GM20000 (cell line): ENCODE results near the gene ANKRD40CL.

Experiments used
- DNase-seq: peaks from one replicate; pipeline ENCODE4 v3.0.0; 2012; ENCODE audit warnings: low spot score
- TF ChIP-seq, protein P1 (sequence below): IDR thresholded peaks from 2 replicates; pipeline ENCODE4 v1.5.1; 2012; ENCODE audit warnings: mild to moderate bottlenecking, control low read depth; ENCODE audit errors: extremely low read depth, missing control alignments

The ANKRD40CL gene

DNA sequence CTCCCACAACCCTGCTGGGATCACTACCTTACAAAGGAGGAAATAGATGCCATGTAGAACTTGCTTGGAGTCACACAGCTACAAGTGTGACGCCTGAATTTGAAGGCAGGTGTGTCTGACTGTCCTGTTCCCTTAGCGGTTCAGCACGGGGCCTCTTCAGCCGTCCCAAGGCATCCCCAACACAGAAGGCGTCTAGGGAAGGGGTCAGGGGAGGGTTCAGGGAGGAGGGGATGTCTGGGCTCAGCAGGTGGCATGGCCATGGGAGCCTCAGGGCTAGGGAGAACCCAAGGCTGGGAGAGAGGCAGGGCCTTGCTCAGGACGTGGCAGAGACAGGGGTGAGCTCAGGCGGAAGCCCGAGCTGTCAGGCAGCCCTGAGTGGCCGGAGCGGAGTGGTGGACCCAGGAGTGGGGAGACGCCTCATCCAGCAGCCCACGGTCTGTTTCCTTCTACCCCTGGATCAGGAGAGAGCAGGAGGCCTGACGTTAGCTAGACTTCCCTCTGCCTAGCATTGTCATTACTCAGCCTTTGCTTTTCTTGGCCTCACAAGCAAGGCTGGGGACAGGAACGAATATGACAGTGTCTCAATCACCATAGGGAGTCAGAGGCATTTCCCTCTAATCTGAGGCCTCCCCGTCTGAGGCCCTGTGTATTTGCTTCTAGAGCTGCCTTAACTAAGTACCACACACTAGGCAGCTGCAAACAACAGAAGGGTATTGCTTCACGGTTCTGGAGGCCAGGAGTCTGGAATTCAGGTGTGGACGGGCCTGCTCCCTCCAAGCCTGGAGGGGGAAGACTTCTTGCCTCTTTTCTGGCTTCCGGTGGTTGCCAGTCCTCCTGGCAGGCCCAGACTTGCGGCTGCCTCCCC, 31.3 kb upstream of the ANKRD40CL start:
- DNase-seq, result no peak

DNA sequence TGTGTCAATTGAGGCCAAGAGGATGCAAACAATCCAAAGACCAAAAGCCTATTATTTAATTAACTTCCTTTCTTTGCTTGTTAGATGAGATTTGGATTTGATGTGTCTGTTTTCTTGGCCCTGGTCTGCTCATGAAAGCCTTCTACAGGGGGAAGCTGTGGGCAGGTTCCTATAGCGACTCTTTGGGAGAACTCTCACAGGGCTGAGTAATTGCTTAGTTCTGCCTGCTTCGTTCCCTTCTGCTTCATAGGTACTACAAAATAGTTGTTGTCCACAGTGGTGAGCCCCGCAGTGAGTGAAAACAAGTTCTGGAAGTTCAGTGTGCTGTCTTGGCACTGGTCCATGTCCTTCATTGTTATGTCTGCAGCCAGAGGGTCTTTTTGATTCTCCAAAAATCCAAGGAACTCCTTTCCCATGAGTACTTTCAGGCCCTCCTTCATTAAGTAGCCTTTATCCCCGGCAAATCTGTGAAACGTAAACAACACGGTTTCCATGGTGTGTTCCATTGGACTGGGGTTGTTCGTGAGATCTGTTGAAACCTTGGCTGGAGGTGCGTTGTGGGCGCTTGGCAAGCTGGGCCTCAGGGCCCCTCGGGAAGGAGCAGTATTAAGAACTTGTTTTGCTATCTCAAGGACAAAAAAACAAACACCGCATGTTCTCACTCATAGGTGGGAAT, 30.0 kb upstream of the ANKRD40CL start:
- no peak for DNase-seq
- TF ChIP-seq, protein P1, sequence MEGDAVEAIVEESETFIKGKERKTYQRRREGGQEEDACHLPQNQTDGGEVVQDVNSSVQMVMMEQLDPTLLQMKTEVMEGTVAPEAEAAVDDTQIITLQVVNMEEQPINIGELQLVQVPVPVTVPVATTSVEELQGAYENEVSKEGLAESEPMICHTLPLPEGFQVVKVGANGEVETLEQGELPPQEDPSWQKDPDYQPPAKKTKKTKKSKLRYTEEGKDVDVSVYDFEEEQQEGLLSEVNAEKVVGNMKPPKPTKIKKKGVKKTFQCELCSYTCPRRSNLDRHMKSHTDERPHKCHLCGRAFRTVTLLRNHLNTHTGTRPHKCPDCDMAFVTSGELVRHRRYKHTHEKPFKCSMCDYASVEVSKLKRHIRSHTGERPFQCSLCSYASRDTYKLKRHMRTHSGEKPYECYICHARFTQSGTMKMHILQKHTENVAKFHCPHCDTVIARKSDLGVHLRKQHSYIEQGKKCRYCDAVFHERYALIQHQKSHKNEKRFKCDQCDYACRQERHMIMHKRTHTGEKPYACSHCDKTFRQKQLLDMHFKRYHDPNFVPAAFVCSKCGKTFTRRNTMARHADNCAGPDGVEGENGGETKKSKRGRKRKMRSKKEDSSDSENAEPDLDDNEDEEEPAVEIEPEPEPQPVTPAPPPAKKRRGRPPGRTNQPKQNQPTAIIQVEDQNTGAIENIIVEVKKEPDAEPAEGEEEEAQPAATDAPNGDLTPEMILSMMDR, result no peak

More for the DNA sequence above, 31.3 kb upstream of the ANKRD40CL start:
- TF ChIP-seq, protein P1, result no peak

DNA sequence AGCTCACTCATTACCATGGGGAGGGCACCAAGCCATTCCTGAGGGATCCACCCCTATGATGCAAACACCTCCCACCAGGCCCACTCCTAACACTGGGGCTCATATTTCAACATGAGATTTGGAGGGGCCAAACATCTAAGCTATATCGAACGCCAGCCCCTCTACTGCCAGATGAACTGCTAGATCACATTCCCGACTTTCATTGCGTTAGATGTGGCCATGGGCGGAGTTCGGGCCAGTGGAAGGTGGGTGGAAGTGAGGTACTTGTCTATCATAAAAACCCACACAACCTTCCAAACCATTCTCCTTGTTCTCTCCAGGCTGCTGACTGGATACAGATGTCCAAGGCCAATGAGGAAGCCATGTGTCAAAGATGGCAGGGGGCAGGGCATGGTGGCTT, 27.0 kb upstream of the ANKRD40CL start:
- TF ChIP-seq, protein P1, result no peak
- DNase-seq, result no peak

DNA sequence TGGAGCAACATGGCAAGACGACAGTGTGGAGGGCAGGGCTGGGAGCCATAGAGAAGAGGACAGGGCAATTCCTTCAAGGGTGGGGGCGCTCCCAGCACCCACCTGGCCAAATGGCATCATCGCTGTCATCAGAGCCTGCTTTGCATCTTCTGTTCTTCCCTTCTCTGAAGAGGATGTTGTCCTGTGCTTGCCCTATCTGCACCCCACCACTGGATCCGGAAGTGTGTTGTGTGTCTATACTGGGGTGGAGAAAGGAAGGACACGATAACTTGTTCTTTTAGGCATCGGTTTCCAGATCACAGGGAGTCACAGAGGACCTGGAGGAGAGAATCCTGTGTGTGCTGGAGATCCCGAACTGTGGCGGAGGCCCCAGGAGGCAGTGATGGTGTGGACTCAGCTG, 25.7 kb upstream of the ANKRD40CL start:
- DNase-seq, result no peak
- TF ChIP-seq, protein P1, result no peak

DNA sequence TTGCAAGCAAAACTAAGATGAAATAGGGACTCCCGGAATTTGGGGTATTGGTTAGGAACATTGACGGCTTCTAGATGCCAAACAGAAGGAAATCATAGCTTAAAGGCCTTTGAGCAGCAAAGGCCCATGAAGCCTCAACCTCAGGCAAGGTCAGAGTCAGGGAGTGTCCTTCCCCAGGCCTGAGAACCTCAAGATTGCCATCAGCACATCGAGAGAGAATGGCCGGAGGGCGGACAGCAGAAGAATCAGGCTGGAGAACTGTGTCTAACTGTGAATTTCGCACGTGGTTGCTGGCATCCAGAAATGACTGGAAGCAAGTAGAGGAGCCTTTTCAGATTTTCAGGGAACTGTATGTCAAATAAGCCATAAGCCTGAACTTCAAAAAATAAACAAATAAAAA, 24.8 kb upstream of the ANKRD40CL start:
- TF ChIP-seq, protein P1, result no peak

DNA sequence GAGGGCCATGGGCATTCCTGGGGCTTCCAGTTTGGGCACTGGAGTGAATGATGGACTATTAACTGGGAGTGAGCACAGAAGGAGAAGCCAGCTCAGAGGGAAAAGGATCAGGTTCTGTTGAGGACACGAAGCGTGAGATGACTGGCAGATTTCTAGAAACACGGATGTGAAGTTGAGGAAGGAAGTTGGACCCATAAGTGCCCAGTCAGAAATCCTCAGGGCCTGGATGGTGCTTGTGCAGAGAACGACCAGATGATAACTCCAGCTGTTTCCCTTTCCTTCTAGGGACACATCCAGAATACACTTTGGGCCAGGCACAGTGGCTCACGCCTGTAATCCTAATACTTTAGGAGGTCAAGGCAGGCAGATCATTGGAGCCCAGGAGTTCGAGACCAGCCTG, 23.3 kb upstream of the ANKRD40CL start:
- DNase-seq, result no peak
- TF ChIP-seq, protein P1, result no peak

More for the DNA sequence above, 24.8 kb upstream of the ANKRD40CL start:
- no peak for DNase-seq

DNA sequence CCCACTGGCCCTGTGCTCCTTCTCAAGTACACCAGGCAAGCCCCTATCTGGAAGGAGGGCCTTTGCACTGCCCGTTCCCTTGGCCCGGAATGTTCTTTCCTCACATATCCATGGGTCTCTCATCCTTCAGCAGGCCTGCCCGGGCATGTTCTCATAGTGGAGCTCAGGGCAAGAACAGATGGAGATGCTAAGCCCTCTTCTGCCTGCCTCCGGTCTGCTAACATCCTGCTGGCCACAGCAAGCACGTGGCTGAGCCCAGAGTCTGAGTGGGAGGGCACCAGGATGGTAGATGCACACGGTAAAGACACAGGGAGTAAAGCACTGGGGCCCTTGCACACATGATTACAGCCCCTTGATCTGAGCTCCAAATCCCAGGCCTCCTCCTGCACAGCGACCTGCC, 19.8 kb upstream of the ANKRD40CL start:
- DNase-seq, result no peak
- TF ChIP-seq, protein P1, result no peak
